22Rv1 (cell line): Measurements from ENCODE around the gene PLCB4.

Experiments used
- H3K27ac ChIP-seq: fragments of 450-650 bp; 2 replicates; pipeline ENCODE4 v1.5.1; 2017
- CTCF ChIP-seq: fragments of 450-650 bp; IDR thresholded peaks from 2 replicates; pipeline ENCODE4 v1.5.1; 2017; ENCODE audit warnings: mild to moderate bottlenecking
- ZFX ChIP-seq: fragments of 450-650 bp; IDR thresholded peaks from 2 replicates; pipeline ENCODE4 v1.6.1; 2017; ENCODE audit warnings: antibody characterized with exemption, borderline replicate concordance

PLCB4 gene

DNA sequence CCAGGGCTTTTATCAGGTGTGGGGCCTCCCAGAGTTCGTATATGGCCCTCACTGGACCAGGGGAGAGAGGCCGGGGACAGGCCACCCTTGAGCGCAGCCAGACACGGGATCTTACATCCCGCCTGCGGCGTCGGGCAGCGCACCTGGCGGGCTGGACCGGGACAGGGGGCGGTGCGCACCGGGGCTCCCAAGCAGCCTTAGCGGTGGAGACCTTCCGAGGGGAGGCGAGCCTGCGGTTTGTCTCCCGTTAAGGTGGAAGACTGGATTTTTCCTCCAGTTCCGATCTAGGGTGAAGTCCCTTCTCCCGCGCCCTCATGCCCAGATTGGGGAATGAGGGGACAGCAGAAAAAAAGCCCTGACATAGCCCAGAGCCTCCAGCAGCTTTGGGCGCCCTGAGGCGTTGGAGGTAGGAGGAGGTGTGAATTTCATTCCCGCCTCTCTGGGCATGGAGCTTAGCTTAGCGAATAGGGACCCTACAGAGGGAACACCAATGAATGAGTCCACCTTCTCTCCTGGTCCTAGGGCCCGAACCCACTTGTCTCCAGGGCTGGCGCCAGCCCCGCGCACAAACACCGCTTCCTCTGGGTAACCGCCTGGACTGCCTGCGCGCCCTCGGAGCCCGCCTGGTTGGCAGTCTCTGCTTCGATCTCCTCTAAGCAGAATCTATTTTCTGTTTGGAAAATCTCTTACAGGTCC lies 438.8 kb downstream of the PLCB4 start:
- no peak overlapping the region for H3K27ac ChIP-seq
- TF ChIP-seq ZFX (no peak), CTCF (no peak)

DNA sequence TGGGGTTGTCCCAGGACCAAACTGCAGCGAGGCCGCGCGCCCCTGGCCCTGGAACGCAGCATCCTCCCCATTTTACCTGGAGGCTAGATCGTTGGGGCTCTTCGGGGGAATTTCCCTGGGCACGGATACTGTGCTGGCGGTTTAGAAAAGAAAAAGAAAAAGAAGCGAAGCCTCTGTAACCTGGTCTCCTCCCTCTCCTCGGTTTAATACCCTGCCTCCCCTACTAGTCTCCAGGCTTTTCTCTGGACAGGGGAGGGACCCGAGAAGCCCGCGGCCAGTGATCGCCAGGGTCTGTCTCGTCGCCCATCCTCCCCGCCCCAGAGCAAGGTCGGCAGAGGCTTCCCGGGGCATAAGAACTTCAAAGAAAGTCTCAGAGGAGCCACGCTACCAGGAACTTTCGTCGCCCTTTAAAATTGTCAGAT lies 439.4 kb downstream of the PLCB4 start:
- TF ChIP-seq CTCF (no peak), ZFX (no peak)
- no peak overlapping the region for H3K27ac ChIP-seq

- TF ChIP-seq CTCF (no peak), ZFX (no peak)
- no peak overlapping the region for H3K27ac ChIP-seq
These were observed 439.9 kb downstream of the PLCB4 start for GRCh38 chr20:9508696-9509178.

GRCh38 chr20:9509246-9509645 lies 440.4 kb downstream of the PLCB4 start:
- TF ChIP-seq CTCF, result no peak
- TF ChIP-seq ZFX, result no peak

GRCh38 chr20:9510911-9511310 lies 442.0 kb downstream of the PLCB4 start:
- no peak overlapping the region for H3K27ac ChIP-seq
- TF ChIP-seq CTCF, result no peak
- no peak for TF ChIP-seq ZFX

More at GRCh38 chr20:9509246-9509645, 440.4 kb downstream of the PLCB4 start:
- no peak overlapping the region for H3K27ac ChIP-seq

DNA sequence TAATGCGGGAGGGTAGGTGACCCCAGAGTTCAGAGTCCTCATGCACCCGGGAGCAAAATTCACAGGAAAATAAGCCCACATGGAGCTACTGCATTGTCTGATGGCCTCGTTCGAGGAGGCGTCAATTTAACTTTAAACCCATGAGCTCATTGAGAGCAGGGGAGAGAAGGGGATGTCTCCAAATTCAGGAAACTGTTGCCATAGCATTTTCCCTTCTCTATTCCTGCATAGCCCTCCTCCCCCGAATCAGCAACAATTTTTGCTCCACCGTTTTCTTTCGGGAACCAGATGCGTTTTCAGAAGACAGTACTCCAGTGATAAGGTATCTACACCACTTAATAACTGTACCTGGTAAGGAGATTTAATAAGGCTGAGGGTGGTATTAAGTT lies 445.2 kb downstream of the PLCB4 start:
- H3K27ac ChIP-seq, result no peak overlapping the region
- TF ChIP-seq CTCF (no peak), ZFX (no peak)

DNA sequence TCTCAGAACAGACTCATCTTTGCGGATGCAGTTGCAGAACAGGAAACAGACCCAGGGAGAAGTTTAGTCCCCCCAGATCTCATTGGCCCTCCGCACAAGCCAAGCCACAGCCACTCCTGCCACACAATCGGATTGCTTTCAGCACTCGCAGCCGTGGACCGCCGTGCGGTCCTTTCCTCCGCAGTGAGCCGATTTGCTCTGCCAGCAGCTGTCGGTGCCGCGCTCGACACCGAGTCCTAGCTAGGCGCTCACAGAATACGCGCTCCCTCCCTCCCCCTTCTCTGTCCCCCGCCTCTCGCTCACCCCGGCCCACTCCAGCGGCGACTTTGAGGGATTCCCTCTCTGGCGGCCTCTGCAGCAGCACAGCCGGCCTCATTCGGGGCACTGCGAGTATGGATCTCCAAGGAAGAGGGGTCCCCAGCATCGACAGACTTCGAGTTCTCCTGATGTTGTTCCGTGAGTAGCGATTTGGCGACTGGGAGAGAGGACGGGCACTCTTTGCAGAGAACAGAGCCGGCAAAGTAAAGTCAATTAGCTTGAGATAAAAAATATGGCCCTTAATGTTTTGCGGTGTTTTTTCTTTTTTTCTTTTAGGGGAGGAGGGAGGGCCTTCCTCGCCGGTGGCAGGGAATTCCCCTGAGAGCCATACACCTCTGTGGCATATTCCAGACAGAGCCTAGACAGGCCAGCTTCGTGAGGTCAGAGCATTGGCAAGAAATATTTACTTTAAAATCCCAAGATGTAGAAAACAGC lies 445.8 kb downstream of the PLCB4 start, which contains the start of gene LAMP5:
Gene LAMP5 (plus strand): TSS at position 130 of the 753 bp plus-strand sequence. CDS start 263 bp downstream, at position 393.
- no peak within 1 kb of the TSS for H3K27ac ChIP-seq
- TF ChIP-seq ZFX (no peak), CTCF (no peak)
